Measurements from ENCODE around the gene PCDH15.

PCDH15 gene

DNA sequence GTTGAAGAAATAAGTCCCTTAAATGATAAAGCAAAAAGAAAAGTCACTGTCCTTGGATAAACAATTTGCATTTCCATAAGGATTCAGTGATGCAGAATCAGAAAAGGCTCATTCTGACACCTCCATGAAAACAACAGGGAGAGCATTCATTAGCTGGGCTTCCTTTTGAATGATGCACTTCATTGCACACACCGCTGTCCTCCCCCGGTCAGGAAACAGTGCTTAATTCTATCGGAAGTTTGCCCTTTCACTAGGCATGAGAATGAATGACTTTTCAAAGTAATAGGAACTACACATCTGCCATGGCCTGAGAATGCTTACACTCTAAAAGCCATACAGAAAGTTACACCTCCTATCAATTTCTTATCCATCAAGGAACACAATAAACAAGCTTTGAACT, 4.2 kb downstream of the PCDH15 start:
- TF ChIP-seq, protein P1, sequence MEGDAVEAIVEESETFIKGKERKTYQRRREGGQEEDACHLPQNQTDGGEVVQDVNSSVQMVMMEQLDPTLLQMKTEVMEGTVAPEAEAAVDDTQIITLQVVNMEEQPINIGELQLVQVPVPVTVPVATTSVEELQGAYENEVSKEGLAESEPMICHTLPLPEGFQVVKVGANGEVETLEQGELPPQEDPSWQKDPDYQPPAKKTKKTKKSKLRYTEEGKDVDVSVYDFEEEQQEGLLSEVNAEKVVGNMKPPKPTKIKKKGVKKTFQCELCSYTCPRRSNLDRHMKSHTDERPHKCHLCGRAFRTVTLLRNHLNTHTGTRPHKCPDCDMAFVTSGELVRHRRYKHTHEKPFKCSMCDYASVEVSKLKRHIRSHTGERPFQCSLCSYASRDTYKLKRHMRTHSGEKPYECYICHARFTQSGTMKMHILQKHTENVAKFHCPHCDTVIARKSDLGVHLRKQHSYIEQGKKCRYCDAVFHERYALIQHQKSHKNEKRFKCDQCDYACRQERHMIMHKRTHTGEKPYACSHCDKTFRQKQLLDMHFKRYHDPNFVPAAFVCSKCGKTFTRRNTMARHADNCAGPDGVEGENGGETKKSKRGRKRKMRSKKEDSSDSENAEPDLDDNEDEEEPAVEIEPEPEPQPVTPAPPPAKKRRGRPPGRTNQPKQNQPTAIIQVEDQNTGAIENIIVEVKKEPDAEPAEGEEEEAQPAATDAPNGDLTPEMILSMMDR (IDR thresholded peaks at IDR 0.05; ENCODE audit: insufficient read depth, low read length, poor library complexity, severe bottlenecking): no peak
- no peak for DNase-seq (ENCODE audit: extremely low read depth, insufficient read length)
- H3K27me3 ChIP-seq (replicated peaks; ENCODE audit: control insufficient read depth, insufficient read depth, low read length): no peaks in the 10 kb centered on the region
- H3K36me3 ChIP-seq (ENCODE audit: control insufficient read depth, insufficient read depth, low read length): no peaks in the 10 kb centered on the region
- no peak overlapping the region for H3K4me3 ChIP-seq (replicated peaks; ENCODE audit: low read depth, low read length)

DNA sequence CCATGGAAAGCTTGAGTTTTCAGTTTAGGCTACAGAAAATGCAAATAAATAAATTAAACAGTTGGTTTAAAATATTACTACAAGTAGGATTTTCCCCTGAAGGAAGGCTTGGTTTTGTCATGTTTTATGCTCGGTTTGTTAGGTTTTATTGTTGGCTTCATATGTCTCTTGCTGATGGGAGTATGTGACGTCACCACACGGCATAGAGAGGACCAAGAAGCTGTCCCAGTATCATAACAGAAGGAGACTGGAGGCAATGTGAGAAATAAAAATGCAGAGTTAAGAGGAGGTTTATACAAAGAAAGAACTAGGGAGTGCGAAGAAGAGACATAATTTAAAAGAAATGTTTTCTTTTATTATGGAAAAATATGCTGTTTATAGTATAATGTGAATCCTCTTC, 24.4 kb downstream of the PCDH15 start:
- TF ChIP-seq, protein P1 (IDR thresholded peaks at IDR 0.05; ENCODE audit: insufficient read depth, low read length, poor library complexity, severe bottlenecking): no peak
- H3K27me3 ChIP-seq (replicated peaks; ENCODE audit: control insufficient read depth, insufficient read depth, low read length): no peaks in the 10 kb centered on the region
- no peaks in the 10 kb centered on the region for H3K36me3 ChIP-seq (ENCODE audit: control insufficient read depth, insufficient read depth, low read length)
- DNase-seq (ENCODE audit: extremely low read depth, insufficient read length): no peak
- no peak overlapping the region for H3K4me3 ChIP-seq (replicated peaks; ENCODE audit: low read depth, low read length)

DNA sequence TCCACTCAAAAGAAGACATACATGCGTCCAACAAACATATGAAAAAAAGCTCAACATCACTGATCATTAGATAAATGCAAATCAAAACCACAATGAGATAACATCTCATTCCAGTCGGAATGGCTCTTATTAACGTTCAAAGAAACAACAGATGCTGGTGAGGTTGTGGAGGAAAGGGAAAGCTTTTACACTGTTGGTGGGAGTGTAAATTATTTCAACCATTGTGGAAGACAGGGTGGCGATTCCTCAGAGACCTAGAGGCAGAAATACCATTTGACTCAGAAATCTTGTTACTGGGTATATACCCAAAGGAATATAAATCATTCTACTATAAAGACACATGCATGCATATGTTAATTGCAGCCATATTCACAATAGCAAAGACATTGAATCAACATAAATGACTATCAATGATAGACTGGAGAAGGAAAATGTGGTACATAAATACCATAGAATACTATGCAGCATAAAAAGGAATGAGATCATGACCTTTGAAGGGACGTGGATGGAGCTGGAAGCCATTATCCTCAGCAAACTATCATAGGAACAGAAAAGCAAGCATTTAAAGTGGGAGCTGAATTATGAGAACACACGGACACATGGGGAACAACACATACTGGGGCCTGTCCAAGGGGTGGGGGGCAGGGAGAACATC, 28.4 kb downstream of the PCDH15 start:
- TF ChIP-seq, protein P1 (IDR thresholded peaks at IDR 0.05; ENCODE audit: insufficient read depth, low read length, poor library complexity, severe bottlenecking): no peak
- no peaks in the 10 kb centered on the region for H3K36me3 ChIP-seq (ENCODE audit: control insufficient read depth, insufficient read depth, low read length)

DNA sequence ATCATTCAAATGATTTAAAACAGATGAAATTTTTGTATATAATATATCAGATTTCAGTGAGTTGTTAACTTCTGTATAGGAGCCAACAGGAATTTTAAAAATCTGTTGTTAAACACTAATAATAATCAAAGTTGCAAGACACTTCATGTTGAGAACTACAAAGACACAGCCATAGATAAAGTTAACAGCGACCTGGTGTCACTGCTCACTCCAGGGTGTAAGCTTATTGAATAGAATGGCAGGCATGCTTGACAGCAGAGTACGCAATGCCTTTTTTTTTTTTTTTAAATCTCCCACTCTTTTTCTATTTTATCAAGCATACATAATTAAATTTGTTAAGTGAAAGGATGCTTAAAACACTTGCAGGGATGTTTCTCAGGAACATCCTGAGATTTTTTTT, 32.0 kb downstream of the PCDH15 start:
- Histone ChIP-seq H3K27me3 (replicated peaks; ENCODE audit: control insufficient read depth, insufficient read depth, low read length) (no peaks in the 10 kb centered on the region), H3K36me3 (ENCODE audit: control insufficient read depth, insufficient read depth, low read length) (no peaks in the 10 kb centered on the region), H3K4me3 (replicated peaks; ENCODE audit: low read depth, low read length) (no peak overlapping the region)
- DNase-seq (ENCODE audit: extremely low read depth, insufficient read length): no peak
- TF ChIP-seq, protein P1 (IDR thresholded peaks at IDR 0.05; ENCODE audit: insufficient read depth, low read length, poor library complexity, severe bottlenecking): no peak

More for the DNA sequence above, 28.4 kb downstream of the PCDH15 start:
- no peak for DNase-seq (ENCODE audit: extremely low read depth, insufficient read length)
- Histone ChIP-seq H3K27me3 (replicated peaks; ENCODE audit: control insufficient read depth, insufficient read depth, low read length) (no peaks in the 10 kb centered on the region), H3K4me3 (replicated peaks; ENCODE audit: low read depth, low read length) (no peak overlapping the region)

DNA sequence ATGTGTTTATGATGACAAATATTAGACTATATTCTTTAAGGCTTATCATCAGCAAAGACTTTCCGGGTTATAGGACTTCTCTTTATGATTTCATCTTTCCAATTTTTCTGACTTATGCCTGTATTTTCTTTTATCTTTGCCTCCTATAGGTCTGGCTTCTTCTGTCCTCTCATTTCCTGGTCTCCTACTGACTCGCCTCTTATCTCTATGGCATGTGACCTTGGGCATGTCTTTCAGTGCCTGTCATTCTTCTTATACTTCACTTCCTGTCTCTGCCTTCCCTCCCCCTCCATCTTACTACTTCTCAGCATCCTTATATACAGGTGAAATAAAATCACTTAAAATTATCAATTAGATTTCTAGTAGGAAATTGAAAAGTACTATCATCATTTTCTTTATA, 42.2 kb downstream of the PCDH15 start:
- no peaks in the 10 kb centered on the region for H3K36me3 ChIP-seq (ENCODE audit: control insufficient read depth, insufficient read depth, low read length)
- DNase-seq (ENCODE audit: extremely low read depth, insufficient read length): no peak
- H3K27me3 ChIP-seq (replicated peaks; ENCODE audit: control insufficient read depth, insufficient read depth, low read length): no peaks in the 10 kb centered on the region
- H3K4me3 ChIP-seq (replicated peaks; ENCODE audit: low read depth, low read length): no peak overlapping the region
- TF ChIP-seq, protein P1 (IDR thresholded peaks at IDR 0.05; ENCODE audit: insufficient read depth, low read length, poor library complexity, severe bottlenecking): no peak

DNA sequence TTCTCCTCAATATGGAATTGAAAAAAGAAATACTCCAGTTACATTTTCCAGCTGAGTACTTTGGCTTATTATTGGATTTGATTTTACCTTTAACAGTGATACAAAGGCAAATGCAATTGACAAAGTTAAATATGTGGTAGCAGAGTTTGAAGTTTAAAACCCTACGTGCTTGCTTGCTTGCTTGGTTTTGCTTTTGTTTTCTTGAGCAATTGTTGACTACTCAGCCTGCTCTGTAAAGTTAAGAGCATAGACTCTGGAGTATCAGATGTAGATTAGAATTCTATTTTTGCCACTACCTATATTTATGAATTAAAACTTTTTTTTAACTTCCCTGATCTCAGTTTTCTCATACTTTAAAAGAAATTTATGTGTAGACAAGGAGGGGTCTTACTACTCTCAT, 51.4 kb downstream of the PCDH15 start:
- Histone ChIP-seq H3K36me3 (ENCODE audit: control insufficient read depth, insufficient read depth, low read length) (no peaks in the 10 kb centered on the region), H3K27me3 (replicated peaks; ENCODE audit: control insufficient read depth, insufficient read depth, low read length) (no peaks in the 10 kb centered on the region), H3K4me3 (replicated peaks; ENCODE audit: low read depth, low read length) (no peak overlapping the region)
- no peak for DNase-seq (ENCODE audit: extremely low read depth, insufficient read length)
- TF ChIP-seq, protein P1 (IDR thresholded peaks at IDR 0.05; ENCODE audit: insufficient read depth, low read length, poor library complexity, severe bottlenecking): no peak

Measured in GM06990 (cell line).